Activated naive CD8-positive, alpha-beta T cell treated with anti-CD3 and anti-CD28 coated beads, Interleukin-2, amount 50 U/mL, for 16 hours (primary cell): ENCODE measurements around the gene SUN5.
"Not testable (repeated sequence)": the region's sequence is repeated elsewhere in the genome, so short reads cannot be mapped to it uniquely, and the experiment has no call there.

Experiments
- DNase-seq: peaks from one replicate; pipeline ENCODE4 v3.0.0-alpha.2; 2020; ENCODE audit warnings: low read depth, low spot score

Gene SUN5

GRCh38 chr20:32965115-32965514 lies 39.1 kb downstream of the SUN5 start:
- no peak for DNase-seq

GRCh38 chr20:32964575-32964974 lies 39.7 kb downstream of the SUN5 start:
- DNase-seq = no peak

GRCh38 chr20:32963176-32963575 lies 41.1 kb downstream of the SUN5 start:
- no peak for DNase-seq

- not testable (repeated sequence) for DNase-seq
Observed at GRCh38 chr20:32962646-32963045, 41.6 kb downstream of the SUN5 start.

- no peak for DNase-seq
Observed at GRCh38 chr20:32962053-32962452, 42.2 kb downstream of the SUN5 start.

GRCh38 chr20:32960849-32961731 lies 43.1 kb downstream of the SUN5 start:
- DNase-seq = no peak

- no peak for DNase-seq
Observed at GRCh38 chr20:32960222-32960518, 44.1 kb downstream of the SUN5 start.

DNA sequence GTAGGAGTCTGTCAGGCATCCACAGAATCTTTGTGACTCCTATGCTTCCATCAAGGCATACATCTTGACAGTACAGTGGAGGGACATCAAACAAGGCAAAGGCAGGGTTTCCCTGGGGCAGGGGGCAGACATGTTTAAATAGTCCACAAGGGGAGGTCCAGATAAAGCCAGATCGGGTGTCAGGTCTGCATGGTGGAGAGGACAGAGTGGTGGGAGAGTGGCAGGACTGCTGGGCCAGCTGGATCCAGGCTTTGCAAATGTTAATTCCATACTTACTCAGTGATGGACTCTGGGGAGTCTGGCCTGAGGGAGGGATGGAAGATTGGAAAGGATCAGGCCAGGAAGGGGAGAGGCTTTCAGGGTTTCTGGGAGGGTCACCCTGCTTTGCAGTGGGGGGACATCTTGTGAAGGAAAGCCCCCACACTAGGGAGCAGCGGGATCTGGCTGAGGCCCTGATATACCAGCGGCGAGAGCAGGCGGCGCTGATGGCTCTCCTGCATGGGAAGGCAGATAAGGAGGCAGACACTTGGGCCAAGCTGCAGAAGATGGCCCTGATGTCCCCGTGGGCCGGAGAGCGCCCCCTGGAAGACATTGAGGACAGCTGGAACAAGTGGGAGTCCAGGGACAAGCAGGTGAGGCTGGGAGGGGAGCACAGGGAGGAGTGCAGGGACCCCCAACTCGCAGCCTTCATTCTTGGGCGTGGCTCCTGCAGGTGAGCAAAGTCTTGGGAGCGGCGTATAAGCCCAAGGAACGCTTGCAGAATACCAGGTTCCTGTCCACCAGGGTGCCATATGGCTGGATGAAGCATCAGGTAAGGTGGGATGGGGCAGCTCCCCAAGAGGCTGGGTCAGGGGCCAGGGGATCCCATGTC lies 44.6 kb downstream of the SUN5 start:
- DNase-seq = no peak

GRCh38 chr20:32958574-32958973 lies 45.7 kb downstream of the SUN5 start:
- no peak for DNase-seq

DNA sequence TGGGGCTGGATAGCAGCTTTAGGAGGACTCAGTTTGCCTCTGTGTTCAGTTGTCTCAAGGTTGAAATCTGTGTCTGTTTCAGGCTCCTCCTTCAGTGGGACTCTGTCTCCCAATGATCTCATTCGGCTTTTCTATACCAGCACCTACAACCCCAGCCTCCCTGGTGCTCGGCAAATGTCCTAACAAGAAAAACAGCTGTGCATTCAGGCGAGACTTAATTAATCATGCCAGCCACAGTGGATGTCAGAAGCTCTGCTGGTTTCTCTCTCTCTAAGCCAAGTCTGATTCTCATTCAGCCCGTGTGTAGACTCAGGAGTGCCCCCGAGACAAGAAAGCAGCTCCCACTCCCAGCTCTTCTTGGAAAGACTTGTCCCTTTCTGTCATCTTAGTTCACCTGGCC lies 46.8 kb downstream of the SUN5 start:
- no peak for DNase-seq

GRCh38 chr20:32950539-32950938 lies 53.7 kb downstream of the SUN5 start:
- not testable (repeated sequence) for DNase-seq

- no peak for DNase-seq
Observed at GRCh38 chr20:32946629-32947028, 57.6 kb downstream of the SUN5 start.

DNA sequence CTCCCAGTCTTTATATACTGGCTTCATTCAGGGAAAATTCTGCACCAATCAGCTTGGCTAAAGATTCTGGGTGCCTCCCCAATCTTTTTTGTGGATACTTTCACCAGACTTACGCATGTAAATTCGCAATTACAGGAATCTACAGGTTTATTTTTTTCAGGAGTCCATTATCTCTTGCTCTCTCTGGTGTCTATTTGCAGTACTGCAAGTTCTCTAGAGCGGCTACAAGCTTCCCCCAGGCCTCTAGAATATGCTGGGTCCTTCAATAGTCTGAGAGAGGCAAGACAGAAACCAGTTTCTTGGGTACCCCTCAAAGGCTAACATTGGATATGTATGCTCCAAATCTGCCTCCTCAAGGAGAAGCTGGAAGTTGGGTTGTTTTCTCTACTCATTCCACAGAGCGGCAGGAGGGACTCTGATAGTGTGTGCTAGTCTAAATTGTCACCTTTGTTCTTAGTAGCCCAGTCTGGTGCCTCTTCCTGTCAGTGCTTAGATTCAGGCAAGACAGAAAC lies 58.5 kb downstream of the SUN5 start:
- DNase-seq = no peak

DNA sequence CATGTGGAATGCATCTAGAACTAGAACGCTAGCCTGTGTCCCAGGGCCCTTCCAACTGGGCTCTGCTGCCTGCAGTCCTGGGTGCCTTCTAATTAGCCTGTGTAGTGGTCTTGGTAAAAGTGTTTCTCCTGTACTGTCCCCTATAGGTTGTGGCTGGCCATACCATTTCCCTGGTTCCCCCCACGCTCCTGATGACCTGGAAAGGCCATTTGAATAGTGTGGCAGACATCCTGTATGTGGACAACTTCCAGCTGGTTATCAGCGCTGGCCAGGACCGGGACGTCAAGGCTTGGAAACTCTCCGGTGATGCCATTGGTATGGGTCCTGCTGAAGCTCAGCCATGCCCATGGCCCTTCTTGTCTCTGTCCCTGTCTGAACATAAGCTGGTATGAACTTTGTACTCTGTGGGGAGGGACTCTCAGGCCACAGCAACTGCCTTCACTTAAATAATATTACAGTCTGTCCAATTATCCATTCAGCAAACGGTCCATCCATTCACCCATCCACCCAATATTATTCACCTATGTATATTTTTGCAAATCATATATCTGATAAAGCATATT lies 60.7 kb downstream of the SUN5 start:
- DNase-seq = no peak

DNA sequence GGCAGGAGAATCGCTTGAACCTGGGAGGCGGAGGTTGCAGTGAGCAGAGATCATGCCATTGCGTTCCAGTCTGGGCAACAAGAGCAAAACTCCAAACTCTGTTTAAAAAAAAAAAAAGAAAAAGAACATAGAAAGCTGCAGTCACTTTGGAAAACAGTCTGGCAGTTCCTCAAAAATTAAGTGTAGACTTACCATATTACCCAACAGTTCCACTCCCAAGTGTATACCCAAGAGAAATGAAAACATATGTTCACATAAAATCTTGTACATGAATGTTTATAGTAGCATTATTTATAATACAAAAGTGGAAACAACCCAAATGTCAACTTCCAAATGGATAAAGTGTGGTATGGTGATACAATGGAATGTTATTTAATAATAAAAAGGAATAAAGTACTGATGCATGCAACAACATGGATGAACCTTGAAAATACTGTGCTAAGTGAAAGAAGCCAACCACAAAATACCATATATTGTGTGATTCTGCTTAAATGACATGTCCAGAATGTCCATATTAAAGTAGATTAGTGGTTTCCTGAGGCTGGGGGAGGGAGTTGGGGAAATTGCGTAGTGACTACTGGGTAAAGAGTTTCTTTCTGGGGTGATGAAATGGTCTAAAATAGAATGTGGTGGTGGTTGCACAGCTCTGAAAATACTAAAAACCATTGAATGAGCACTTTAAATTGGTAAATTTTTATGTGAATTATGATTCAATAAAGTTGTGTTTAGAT lies 62.9 kb downstream of the SUN5 start:
- no peak for DNase-seq

GRCh38 chr20:32934580-32934979 lies 69.7 kb downstream of the SUN5 start:
- no peak for DNase-seq
